GM18526 (cell line): ENCODE data around the gene ASTN2.

ENCODE experiments used
- POLR2A ChIP-seq: IDR thresholded peaks from 3 replicates; pipeline ENCODE4 v1.6.1; 2011; ENCODE audit not compliant: insufficient read length; ENCODE audit errors: extremely low read depth

The ASTN2 gene

DNA sequence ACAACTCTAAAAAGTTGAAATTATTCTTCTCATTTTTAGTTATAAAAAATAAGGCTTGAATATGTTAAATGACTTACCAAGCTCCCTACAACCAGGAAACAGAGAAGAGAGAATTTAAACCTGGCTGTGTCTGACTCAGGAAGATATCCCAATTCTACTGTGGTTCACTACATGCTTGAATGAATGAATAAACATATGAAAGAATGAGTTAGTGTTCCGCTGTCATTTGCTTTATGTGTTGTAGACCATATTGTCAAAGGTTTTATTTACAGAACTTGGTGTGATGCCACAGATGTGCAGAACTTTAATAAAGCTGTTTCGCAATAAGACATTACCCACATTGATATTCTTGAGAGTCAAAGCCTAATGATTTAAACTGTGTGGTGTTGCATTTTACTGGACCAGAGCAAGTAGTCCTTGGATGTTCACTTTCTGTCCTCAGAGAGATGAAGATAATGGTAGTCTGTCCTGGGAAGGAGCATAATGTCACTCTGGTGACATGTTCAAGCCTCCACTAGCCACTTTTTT lies 414.6 kb downstream of the ASTN2 start:
- TF ChIP-seq POLR2A = no peak

DNA sequence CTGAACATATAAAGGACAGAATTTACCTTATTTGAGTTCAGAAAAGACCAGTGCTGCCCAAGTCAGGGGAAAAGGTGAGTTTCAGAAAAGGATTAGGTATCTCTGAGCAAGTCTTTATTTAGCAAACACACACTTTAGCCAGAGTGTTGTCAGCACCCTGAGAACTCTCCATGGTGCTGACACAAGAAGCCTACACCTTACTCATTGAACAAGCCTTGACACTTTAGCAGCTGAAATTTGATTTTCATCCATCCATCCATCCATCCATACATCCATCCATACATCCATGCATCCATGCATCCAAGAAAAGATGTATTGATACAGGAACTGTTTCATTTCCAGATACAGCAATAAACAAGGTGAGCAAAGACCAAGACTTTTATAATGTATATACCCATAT lies 416.6 kb downstream of the ASTN2 start:
- no peak for TF ChIP-seq POLR2A

GRCh38 chr9:116992865-116993264 lies 422.0 kb downstream of the ASTN2 start:
- TF ChIP-seq POLR2A = no peak

DNA sequence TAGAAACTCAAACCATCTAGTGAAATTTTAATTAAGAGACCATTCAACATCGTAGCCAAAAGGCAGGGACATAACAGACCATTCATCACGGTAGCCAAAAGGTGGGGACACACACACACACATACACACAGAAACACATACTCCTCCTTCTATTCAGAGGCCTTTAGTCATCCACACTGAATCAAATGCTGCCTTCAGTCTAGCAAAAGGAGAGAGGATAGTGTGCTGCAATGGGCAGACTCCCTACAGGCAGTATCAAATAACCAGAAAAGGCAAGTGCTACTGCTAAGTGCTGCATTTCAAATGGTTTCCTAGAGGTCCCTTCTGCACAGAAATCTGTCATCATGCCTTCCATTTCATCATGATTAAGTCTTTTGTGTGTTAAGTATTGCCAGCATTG lies 423.8 kb downstream of the ASTN2 start:
- TF ChIP-seq POLR2A = no peak

DNA sequence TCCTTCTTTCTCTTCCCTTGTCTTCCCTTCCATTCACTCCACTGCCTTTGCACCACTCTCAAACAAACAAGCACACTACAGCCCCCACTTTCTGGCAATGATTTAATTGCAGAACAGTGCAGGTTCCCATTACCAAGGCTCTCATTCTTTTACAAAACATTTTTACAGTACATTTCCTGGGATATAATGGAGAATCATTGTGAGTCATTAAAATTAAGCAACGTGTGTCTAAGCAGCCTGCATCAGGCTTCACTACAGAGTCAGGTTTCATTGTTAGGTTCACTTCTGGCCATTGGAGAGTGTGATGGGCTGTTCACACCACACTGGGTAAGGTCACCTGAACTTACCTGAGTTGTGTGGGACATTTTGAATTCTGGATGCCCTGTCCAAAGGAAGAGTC lies 424.3 kb downstream of the ASTN2 start:
- TF ChIP-seq POLR2A = no peak

DNA sequence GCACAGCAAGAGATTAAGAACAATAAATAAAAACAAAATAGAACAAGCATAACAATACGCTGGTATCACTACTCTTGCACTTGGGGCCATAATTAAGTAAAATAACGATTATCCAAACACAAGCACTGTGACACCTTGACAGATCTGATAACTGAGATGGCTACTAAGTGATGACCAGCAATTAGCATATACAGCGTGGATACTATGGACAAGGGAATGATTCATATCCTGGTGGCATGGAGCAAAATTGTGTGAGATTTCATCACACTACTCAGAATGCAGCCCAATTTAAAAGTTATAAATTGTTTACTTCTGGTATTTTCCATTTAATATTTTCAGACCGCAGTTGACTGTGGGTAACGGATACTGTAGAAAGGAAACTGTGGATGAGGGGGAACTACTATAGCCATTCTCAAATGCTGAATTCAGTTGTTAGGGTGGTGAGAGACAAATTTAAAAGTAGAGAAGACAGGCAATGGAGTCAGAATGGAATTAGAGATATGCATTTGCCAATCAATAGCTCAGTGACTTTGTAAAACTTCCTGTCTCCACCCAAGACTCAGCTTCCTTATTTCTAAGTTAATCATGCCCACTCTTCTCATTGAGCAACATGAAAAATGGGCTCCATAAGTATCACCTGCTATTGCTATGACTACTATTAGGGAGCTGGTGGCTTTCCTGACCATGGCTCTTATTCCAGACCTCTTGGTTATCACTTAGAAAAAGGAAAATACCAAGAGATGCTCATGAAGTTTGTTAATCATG lies 427.0 kb downstream of the ASTN2 start:
- TF ChIP-seq POLR2A = no peak

- no peak for TF ChIP-seq POLR2A
Observed at GRCh38 chr9:116986015-116986414, 428.8 kb downstream of the ASTN2 start.

DNA sequence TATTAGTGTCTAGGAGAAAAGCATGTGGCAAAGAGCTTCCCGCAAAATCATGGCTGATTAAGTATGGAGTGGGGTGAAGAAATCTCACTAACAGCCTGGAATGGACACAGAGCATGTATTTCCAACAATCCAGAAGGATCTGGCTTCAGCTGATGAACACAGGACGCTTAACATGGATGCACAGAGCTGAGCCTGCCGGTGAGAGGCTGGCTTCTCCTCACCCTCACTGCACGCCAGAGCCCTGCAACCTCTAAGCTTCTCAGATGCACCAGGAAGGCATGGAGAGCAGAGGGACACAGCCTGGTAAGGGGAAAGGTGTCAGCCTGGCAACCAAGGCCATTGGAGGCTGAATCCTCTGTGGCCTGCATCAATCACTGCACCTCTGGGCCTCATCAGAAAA lies 429.3 kb downstream of the ASTN2 start:
- no peak for TF ChIP-seq POLR2A

GRCh38 chr9:116984111-116984510 lies 430.7 kb downstream of the ASTN2 start:
- TF ChIP-seq POLR2A = no peak

GRCh38 chr9:116980582-116981120 lies 434.2 kb downstream of the ASTN2 start:
- no peak for TF ChIP-seq POLR2A

DNA sequence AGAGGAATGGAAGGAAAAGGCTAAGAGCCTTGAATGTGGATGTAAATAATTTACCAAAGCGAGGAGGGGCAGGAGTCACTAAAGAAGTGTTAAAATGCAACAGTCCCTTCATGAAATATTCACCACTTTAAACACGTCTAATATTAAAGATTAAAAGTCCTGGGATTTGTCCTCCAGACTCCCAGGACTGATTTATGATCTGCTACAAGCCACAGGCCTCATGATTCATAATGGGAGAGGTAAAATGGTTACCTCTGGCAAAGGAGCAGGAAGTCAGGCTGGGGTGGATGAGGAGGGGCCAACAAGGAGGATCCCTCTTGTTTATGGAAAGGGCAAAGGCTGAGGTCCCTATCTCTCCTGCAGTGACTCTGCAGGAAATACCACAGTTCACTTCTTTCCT lies 435.4 kb downstream of the ASTN2 start:
- no peak for TF ChIP-seq POLR2A

GRCh38 chr9:116978155-116978554 lies 436.7 kb downstream of the ASTN2 start:
- no peak for TF ChIP-seq POLR2A

- no peak for TF ChIP-seq POLR2A
Observed at GRCh38 chr9:116975126-116975525, 439.7 kb downstream of the ASTN2 start.

- no peak for TF ChIP-seq POLR2A
Observed at GRCh38 chr9:116966199-116966598, 448.7 kb downstream of the ASTN2 start.

DNA sequence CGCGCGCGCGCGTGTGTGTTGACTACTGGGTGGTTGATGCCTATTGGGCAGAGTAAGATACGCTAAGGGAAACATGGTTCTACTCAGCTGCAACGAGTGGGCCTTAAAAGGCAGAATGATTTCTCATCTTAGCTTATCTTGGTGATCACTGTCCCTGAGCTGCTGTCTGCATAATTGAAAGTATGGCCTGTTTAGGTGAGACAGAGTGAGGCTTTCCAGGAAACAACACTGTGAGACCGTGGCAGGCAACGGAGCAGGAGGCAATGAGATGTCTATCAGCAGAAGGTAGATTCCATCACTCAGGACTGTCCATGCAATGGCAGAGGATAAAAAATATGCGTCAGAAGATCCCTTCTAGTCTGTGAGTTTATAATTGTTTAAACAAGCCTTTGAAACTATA lies 450.6 kb downstream of the ASTN2 start:
- no peak for TF ChIP-seq POLR2A

- no peak for TF ChIP-seq POLR2A
Observed at GRCh38 chr9:116959809-116960208, 455.0 kb downstream of the ASTN2 start.

DNA sequence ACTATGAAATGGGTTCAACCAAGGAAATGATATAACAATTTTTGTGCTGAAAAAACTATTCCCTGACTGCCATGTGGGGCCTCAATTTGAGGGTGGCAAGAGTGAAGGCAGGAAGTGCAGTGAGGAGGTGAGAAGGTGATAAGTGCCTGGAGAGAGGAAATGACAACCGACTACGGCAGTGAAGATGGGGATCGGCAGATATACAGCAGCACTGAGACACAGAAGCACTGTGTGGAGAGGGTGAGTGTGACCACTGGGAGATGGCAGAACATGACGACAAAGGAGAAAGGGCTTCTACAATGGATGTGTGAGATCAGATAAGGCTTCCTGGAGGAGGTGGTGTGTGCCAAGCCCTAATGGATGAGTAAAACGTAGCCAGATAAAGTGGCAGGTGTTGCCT lies 456.0 kb downstream of the ASTN2 start:
- no peak for TF ChIP-seq POLR2A

DNA sequence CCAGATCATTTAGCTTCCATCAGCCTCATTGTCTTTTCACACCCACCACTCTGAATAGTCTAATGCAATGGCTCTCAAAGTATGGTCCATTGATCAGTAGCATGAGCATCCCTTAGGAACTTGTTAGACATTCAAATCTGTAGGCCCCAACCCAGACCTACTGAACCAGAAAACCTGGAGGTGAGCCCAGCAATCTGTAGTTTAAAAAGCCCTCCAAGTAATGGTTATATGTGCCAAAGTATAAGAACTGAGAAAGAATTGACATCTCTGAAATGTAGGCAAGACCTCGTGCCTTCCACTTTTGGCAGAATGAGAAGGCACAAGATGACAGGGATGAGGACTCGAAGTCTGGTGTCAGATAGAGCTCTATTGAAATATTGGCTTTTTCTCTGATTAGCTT lies 460.1 kb downstream of the ASTN2 start:
- TF ChIP-seq POLR2A = no peak

DNA sequence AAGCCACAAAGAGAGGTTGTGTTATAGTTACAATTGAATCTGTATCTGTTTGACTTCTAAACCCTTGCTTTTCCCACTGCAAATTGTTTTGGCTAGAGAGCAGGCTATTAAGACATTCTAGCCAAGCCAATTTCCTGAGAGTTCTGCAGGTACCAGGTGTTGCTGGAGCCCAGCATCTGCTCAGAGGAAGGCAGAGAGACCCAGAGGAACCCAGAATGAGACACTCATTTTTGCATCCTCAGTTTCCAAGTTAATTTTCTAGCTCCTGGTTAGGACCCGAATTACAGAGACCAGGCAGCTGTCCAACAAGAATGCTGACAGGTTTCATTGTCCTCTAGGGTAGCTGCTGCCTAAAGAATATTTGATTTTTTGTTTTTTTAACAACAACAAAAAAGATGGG lies 461.6 kb downstream of the ASTN2 start:
- no peak for TF ChIP-seq POLR2A
